NCI-H510A (cell line): ENCODE data around the gene CXCL13.
"Not testable (repeated sequence)": the region's sequence is repeated elsewhere in the genome, so short reads cannot be mapped to it uniquely, and the experiment has no call there.

Experiments used
- DNase-seq: peaks from one replicate; lab custom pipeline; 2025; lab: John Stamatoyannopoulos, UW

CXCL13 gene

GRCh38 chr4:77601614-77602187, 3.9 kb upstream of the CXCL13 start:
- no peak for DNase-seq

GRCh38 chr4:77613267-77613666, 7.6 kb downstream of the CXCL13 start:
- DNase-seq = no peak

- DNase-seq = no peak
These were observed 9.5 kb downstream of the CXCL13 start for GRCh38 chr4:77615153-77615552.

- no peak for DNase-seq
These were observed 11.6 kb downstream of the CXCL13 start for GRCh38 chr4:77617203-77617602.

- DNase-seq = peak; percentile 62
These were observed 13.0 kb downstream of the CXCL13 start for GRCh38 chr4:77618383-77619241.

- no peak for DNase-seq
These were observed 13.8 kb downstream of the CXCL13 start for GRCh38 chr4:77619408-77619807.

- DNase-seq = no peak
These were observed 15.6 kb downstream of the CXCL13 start for GRCh38 chr4:77621254-77621653.

- no peak for DNase-seq
These were observed 17.5 kb downstream of the CXCL13 start for GRCh38 chr4:77623091-77623490.

GRCh38 chr4:77624213-77624612, 18.6 kb downstream of the CXCL13 start:
- no peak for DNase-seq

GRCh38 chr4:77625485-77625884, 19.9 kb downstream of the CXCL13 start:
- no peak for DNase-seq

- DNase-seq = no peak
These were observed 24.3 kb downstream of the CXCL13 start for GRCh38 chr4:77629885-77630284.

GRCh38 chr4:77631276-77631675, 25.7 kb downstream of the CXCL13 start:
- DNase-seq = no peak

GRCh38 chr4:77634132-77634785, 28.6 kb downstream of the CXCL13 start:
- no peak for DNase-seq

GRCh38 chr4:77635246-77635645, 29.6 kb downstream of the CXCL13 start:
- DNase-seq = no peak

- DNase-seq = no peak
These were observed 30.3 kb downstream of the CXCL13 start for GRCh38 chr4:77635876-77636275.

- DNase-seq = peak; percentile 72
These were observed 31.3 kb downstream of the CXCL13 start for GRCh38 chr4:77636902-77637301.

- not testable (repeated sequence) for DNase-seq
These were observed 38.4 kb downstream of the CXCL13 start for GRCh38 chr4:77644069-77644468.

GRCh38 chr4:77650787-77651186, 45.2 kb downstream of the CXCL13 start:
- no peak for DNase-seq

GRCh38 chr4:77651820-77652219, 46.2 kb downstream of the CXCL13 start:
- DNase-seq = no peak

- no peak for DNase-seq
These were observed 46.7 kb downstream of the CXCL13 start for GRCh38 chr4:77652237-77652897.

GRCh38 chr4:77653162-77653758, 47.6 kb downstream of the CXCL13 start:
- DNase-seq = no peak

GRCh38 chr4:77660318-77660717, 54.7 kb downstream of the CXCL13 start:
- DNase-seq = not testable (repeated sequence)
